NCI-H2227 treated with DMSO at 0.1 percent for 48 hours (cell line): ENCODE results near the gene C19orf47.
"Not testable (repeated sequence)": the region's sequence is repeated elsewhere in the genome, so short reads cannot be mapped to it uniquely, and the experiment has no call there.

ENCODE experiments used
- DNase-seq: peaks from one replicate; lab custom pipeline; 2025; lab: John Stamatoyannopoulos, UW

Gene C19orf47

GRCh38 chr19:40348961-40349507 is 837 bp upstream of the C19orf47 start:
- DNase-seq: peak; percentile 83

GRCh38 chr19:40344422-40344821 is 3.8 kb downstream of the C19orf47 start:
- DNase-seq: no peak

GRCh38 chr19:40342644-40343311 is 5.4 kb downstream of the C19orf47 start:
- DNase-seq: no peak

GRCh38 chr19:40341601-40342482 is 6.4 kb downstream of the C19orf47 start:
- DNase-seq: no peak

GRCh38 chr19:40339018-40339728 is 9.0 kb downstream of the C19orf47 start:
- DNase-seq: no peak

GRCh38 chr19:40337594-40337993 is 10.6 kb downstream of the C19orf47 start:
- no peak for DNase-seq

GRCh38 chr19:40337107-40337506 is 11.1 kb downstream of the C19orf47 start:
- no peak for DNase-seq

GRCh38 chr19:40336601-40336900 is 11.6 kb downstream of the C19orf47 start:
- DNase-seq: no peak

- no peak for DNase-seq
These were observed 12.2 kb downstream of the C19orf47 start for GRCh38 chr19:40335855-40336600.

- DNase-seq: peak; percentile 25
These were observed 13.1 kb downstream of the C19orf47 start for GRCh38 chr19:40335101-40335500.

GRCh38 chr19:40333083-40333482 is 15.1 kb downstream of the C19orf47 start:
- DNase-seq: not testable (repeated sequence)

- DNase-seq: no peak
These were observed 15.5 kb downstream of the C19orf47 start for GRCh38 chr19:40332669-40333068.

- DNase-seq: no peak
These were observed 17.1 kb downstream of the C19orf47 start for GRCh38 chr19:40331052-40331451.

GRCh38 chr19:40326201-40326600 is 22.0 kb downstream of the C19orf47 start:
- no peak for DNase-seq

- DNase-seq: no peak
These were observed 24.5 kb downstream of the C19orf47 start for GRCh38 chr19:40323705-40324104.

- no peak for DNase-seq
These were observed 25.1 kb downstream of the C19orf47 start for GRCh38 chr19:40322951-40323615.

GRCh38 chr19:40322271-40322610 is 26.0 kb downstream of the C19orf47 start:
- DNase-seq: no peak

GRCh38 chr19:40321566-40322270 is 26.5 kb downstream of the C19orf47 start:
- DNase-seq: no peak

- DNase-seq: no peak
These were observed 27.1 kb downstream of the C19orf47 start for GRCh38 chr19:40321076-40321475.

- DNase-seq: no peak
These were observed 27.6 kb downstream of the C19orf47 start for GRCh38 chr19:40320558-40320935.

- no peak for DNase-seq
These were observed 30.9 kb downstream of the C19orf47 start for GRCh38 chr19:40317338-40317737.
